Esophagus mucosa (tissue), 1 donor: Measurements from ENCODE around the gene ROMO1. TPM values are rescaled to one million over a fixed set of nuclear protein-coding genes. Genes with fewer than 3 reads are reported as not detected.
"Not testable (repeated sequence)": the region's sequence is repeated elsewhere in the genome, so short reads cannot be mapped to it uniquely, and the experiment has no call there.

ENCODE experiments used
- ATAC-seq: fragments of 200-7000 bp; cut with Tn5 transposase; one replicate; pipeline ENCODE4 v1.9.1; 2020
- total RNA-seq: library from RNA; stranded (reverse); gene quantifications from one replicate; pipeline ENCODE4 v1.2.4, GENCODE V29; 2023
- donor health status: DM: yes; HTN: yes; CAD: no.

Gene ROMO1
- total RNA-seq, 1 donor from 2014 or later, result 136 TPM

- no peak for ATAC-seq
Observed at GRCh38 chr20:35681960-35682359, 17.2 kb upstream of the ROMO1 start.

DNA sequence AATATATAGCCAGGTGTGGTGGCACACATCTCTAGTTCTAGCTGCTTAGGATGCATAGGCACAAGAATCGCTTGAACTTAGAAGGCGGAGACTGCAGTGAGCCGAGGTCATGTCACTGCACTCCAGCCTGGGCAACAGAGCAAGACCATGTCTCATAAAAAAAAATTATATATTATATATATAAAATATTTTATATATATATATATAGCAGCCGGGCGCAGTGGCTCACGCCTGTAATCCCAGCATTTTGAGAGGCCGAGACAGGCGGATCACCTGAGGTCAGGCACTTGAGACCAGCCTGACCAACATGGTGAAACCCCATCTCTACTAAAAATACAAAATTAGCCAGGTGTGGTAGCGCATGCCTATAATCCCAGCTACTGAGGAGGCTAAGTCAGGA lies 13.8 kb upstream of the ROMO1 start:
- not testable (repeated sequence) for ATAC-seq

DNA sequence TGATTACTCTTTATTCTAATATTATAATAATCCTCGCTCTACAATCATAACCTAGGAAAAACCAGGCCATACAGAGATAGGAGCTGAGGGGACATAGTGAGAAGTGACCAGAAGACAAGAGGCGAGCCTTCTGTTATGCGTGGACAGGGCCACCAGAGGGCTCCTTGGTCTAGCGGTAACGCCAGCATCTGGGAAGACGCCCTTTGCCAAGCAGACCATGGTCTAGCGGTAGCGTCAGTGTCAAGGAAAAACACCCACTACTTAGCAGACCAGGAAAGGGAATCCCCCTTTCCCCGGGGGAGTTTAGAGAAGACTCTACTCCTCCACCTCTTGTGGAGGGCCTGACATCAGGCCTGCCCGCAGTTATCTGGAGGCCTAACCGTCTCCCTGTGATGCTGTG lies 12.3 kb upstream of the ROMO1 start:
- ATAC-seq, result not testable (repeated sequence)

DNA sequence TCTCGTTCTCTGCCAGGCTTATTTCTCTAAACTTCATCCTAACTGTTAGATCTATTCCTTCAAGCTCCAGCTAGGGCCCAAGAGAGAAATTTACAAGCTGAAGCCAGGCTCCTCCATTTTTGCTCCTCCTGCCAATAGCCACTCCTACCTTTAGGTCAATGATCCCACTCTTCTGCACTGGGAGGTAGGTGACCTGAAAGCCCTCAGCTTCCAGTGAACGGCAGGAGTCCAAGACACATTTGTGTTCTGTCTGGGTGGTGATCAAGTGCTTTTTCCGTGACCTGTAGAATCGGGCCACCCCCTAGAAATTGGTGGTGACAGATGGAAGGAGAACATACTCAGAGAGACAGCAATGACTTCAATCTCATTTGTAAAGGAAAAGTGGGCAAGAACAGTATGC lies 8.9 kb upstream of the ROMO1 start:
- no peak for ATAC-seq

GRCh38 chr20:35695245-35695749 lies 3.9 kb upstream of the ROMO1 start:
- no peak for ATAC-seq

GRCh38 chr20:35695978-35696377 lies 3.2 kb upstream of the ROMO1 start:
- ATAC-seq, result no peak

DNA sequence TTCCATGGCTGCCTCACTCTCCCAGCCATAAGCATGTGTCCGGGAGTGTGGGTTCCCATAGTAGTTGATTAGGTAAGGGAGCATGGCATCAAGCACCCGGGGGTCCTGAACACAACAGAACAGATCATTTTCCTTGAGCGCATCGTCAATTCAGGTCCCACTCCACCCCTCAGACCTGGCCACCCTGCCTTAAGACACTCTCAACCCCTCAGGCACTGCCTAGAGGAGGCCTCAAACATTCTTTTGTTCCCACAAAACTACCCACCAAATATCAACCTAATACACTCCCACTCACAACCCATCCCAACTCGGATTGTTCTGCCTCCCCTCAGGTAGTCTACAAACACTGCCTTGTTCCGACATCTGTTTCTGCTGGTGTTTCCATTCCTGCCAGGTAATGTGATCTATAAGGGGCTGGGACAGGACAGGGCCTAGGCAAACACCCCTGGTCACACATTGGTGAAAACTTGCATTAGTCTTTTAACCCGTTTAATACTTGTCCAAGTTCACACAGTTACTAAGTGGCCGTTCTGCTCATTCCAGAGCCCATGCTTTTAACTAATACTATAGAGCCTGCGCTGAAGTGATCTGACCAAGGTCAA lies 1.4 kb upstream of the ROMO1 start:
- no peak for ATAC-seq

GRCh38 chr20:35698298-35699126 lies 693 bp upstream of the ROMO1 start:
- peak; percentile 46 for ATAC-seq

GRCh38 chr20:35699957-35700624 lies 886 bp downstream of the ROMO1 start:
- no peak for ATAC-seq

DNA sequence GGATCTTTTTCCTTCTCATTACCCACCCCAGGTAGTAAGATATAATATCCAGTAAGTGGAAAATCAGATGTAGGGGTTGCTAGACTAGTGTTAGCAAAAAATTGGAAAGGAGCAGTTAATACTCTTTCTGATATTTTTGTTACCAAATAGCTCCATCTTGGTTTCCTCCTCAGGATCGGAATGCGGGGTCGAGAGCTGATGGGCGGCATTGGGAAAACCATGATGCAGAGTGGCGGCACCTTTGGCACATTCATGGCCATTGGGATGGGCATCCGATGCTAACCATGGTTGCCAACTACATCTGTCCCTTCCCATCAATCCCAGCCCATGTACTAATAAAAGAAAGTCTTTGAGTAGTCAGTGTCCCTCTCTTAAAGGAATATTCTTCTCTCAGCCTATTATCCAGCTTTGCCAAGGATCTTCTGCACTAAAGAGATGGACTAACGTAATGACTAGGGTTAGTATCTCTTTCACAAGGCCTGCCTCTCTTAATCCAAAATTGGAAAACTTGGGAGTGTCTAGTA lies 1.5 kb downstream of the ROMO1 start:
- no peak for ATAC-seq

DNA sequence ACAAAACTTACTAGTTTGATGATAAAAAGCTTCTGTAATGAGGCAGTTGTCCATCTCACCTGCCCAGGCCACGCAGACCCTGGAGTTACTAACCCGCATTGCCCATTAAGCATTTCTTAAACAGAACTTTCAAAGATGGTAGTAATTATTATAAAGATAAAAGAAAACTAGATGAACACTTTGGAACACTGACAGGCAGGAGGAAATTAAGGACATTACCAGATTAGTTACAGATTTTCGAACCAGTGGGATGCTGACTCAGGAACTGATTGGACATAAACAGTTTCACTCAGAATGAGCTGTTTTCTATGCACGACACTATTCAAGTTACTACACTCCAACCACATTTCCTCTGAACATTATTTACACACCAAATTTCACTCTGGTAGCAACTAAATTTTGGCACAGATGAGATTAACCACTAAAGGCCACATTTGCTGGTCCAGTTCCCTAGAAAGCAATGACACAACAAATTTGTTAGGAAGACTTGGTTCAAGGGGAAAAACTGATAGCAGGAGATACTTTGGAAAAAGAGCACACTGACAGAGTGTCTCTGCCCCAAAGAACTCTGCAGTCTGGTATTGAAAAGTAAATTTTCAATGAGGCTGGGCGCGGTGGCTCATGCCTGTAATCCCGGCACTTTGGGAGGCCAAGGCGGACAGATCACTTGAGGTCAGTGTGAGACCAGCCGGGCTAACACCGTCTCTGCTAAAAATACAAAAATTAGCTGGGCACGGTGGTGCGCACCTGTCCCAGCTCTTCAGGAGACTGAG lies 3.0 kb downstream of the ROMO1 start:
- ATAC-seq, result no peak

DNA sequence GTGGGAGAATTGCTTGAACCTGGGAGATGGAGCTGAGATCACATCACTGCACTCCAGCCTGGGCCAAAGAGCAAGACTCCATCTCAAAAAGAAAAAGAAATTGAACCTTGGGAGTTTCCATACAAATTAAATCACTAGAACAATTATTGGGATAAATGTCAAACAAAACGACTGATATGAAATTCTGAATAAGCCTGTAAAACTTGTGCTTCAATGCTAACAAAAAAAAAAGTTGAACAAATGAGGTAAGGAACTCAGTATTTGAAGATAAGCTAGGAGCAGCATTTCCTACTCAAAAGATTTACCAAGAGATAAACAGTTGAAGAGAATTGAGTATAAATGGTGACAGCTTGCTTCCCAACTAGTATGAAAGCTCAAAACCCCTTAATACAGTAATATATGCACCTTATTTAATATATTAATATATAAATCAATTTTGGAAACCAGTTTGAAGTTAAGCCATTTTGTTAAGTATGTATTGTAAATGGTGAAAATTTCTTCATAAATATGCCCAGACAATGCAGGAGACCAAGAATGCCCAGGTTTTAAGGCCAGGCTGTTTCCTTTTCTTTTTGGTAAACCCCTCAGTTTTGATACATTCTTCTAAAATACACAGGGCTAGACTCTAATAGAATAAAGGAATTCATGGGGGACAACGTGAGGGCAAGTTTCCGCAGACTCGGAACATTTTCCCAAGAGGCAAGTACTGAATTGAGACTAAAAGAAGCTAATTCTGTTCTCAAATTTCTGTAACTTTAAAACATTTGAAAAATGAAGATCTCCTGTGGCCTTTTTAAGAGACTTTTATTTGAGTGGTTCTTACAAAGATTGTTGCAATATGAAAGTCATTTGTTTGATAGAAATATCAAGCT lies 3.9 kb downstream of the ROMO1 start:
- no peak for ATAC-seq

GRCh38 chr20:35704514-35705261 lies 5.5 kb downstream of the ROMO1 start:
- no peak for ATAC-seq

GRCh38 chr20:35705894-35706293 lies 6.7 kb downstream of the ROMO1 start:
- ATAC-seq, result not testable (repeated sequence)

DNA sequence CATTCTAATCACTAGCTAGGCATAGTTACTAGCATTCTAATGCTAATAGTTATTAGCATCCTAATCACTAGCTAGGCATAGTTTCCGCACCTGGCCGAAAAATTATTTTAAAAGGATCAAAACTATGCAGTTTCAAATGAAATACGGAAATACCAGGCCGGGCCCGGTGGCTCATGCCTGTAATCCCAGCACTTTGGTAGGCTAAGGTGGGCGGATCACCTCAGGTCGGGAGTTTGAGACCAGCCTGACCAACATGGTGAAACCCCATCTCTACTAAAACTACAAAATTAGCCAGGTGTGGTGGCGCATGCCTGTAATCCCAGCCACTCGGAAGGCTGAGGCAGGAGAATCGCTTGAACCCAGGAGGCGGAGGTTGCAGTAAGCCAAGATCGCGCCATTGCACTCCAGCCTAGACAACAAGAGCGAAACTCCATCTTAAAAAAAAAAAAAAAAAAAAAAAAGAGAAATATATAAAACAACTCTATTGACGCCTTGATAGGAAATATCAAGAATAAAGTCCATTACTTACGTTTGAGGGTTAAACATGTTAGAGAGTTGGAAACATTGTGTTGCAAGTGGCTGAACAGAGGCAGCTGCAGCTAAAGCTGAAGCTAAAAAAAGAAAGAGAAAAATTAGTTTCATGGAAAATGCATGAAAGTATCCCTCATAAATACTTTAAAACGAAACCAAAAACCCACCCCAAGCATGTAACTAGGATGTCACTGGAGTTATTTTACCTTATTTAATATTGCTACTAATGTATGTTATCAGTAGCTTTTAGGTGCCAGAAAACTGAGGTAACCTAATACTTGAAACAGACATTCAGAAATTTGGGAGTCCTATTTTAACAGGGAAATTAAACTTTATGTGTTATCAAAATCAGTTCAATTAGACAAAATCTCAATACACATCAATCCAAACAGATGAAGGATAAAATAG lies 7.7 kb downstream of the ROMO1 start:
- ATAC-seq, result not testable (repeated sequence)

GRCh38 chr20:35708502-35708901 lies 9.3 kb downstream of the ROMO1 start:
- ATAC-seq, result no peak

DNA sequence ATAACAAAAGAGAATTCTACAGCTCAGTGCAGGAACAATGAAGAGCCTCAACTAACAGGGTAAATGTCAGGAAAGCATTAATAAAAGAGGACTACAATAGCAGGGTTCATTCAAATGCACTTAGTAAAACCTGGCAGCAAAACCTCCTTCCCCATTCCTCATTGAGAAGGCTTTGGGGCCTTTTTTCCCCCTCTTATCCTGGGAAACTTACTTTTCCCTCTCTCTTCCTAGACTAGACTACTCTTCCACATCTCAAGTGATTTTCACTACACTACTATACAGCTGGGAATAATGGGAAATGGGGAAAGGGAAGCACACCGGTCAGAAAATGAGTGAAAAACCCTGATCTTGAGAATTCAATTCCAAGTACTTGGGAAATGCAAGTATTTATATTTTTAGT lies 10.1 kb downstream of the ROMO1 start:
- ATAC-seq, result no peak

- no peak for ATAC-seq
Observed at GRCh38 chr20:35710039-35710438, 10.8 kb downstream of the ROMO1 start.

GRCh38 chr20:35710884-35711587 lies 11.8 kb downstream of the ROMO1 start:
- no peak for ATAC-seq
